H1 (cell line): Measurements from ENCODE around the gene CLRN1. TPM values are rescaled to one million over a fixed set of nuclear protein-coding genes. Genes with fewer than 3 reads are reported as not detected.

Experiments used
- KDM4A ChIP-seq: IDR thresholded peaks from one replicate; pipeline ENCODE4 v1.7.1; 2012; ENCODE audit warnings: low read depth, mild to moderate bottlenecking, moderate library complexity, low read length, inconsistent platforms; ENCODE audit not compliant: severe bottlenecking
- SIRT6 ChIP-seq: IDR thresholded peaks from one replicate; pipeline ENCODE4 v1.7.1; 2012; ENCODE audit warnings: low read length, inconsistent platforms
- polyA plus RNA-seq, 7 experiments: library from polyadenylated mRNA; depleted of rRNA in 3 of 7; stranded (reverse) in 5 of 7; unstranded in 2 of 7; fragments of >200 nt in 5 of 7; fragments of 200-250 nt in 2 of 7; gene quantifications; 1 replicate in 5 of 7; 2 replicates in 1 of 7; 4 replicates in 1 of 7; pipeline versions ENCODE4 v1.2.1 to v1.2.3, GENCODE V29; 2011 to 2013; ENCODE audit warnings: missing spikeins in 2 of 7, mixed read lengths in 2 of 7
- total RNA-seq: library from RNA; stranded (reverse); fragmentation: NEBNext Ultra II Directional; extraction: Animal tissue kit (Norgen Biotek cat#: 25700); gene quantifications from 2 replicates; pipeline ENCODE4 v1.2.1, GENCODE V29; 2021

Gene CLRN1
- total and polyA plus RNA-seq, 2 of the 8 experiments (the other 6 are each of a cell fraction or from before 2014, with no cell fraction given): 0.20 to 0.35 TPM

DNA sequence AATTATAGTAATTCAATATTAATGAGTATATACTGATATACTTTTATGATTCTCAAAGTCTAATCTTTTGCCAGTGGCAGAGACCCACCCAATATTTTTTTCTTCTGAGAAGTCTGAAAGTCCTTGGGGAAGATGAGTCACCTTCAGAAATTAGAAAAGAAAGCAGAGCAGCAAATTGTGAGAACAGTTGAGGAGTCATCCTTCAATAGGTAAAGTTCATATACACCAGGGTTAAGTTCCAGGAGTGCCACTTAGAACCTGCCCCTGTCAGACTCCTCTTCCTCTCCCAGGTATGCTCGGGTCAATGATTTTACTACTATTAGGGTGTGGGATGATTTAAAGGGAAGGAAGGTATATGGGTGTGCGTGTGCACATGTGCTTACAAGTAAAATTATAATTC, 7.1 kb downstream of the CLRN1 start (continued):
- TF ChIP-seq KDM4A: no peak
- TF ChIP-seq SIRT6: no peak
